Motor neuron (in vitro differentiated cells): Measurements from ENCODE around the gene ELMOD3. TPM values are rescaled to one million over a fixed set of nuclear protein-coding genes. Genes with fewer than 3 reads are reported as not detected.

Experiments used
- ATAC-seq, 8 experiments: fragments of 200-7000 bp; cut with Tn5 transposase; replicated peaks in 6 of 8; 2 replicates each; pipeline ENCODE4 v1.8.0; 2021; ENCODE audit warnings: mild to moderate bottlenecking in 8 of 8, moderate library complexity in 8 of 8
- H3K27ac ChIP-seq, 2 donors: fragments of 250-450 bp; sonication (Bioruptor Pico); 2 replicates each; pipeline ENCODE4 v1.9.0; 2021; ENCODE audit warnings: antibody characterized with exemption in 2 of 2, mild to moderate bottlenecking in 2 of 2, moderate library complexity in 1 of 2
- H3K4me1 ChIP-seq, 2 donors: fragments of 250-450 bp; sonication (Bioruptor Pico); replicated peaks in 1 of 2; 2 replicates each; pipeline ENCODE4 v1.6.1; 2021; ENCODE audit warnings: antibody characterized with exemption in 2 of 2, mild to moderate bottlenecking in 2 of 2, moderate library complexity in 1 of 2
- H3K4me3 ChIP-seq, 5 donors: fragments of 250-450 bp; sonication (Bioruptor Pico); 2 replicates each; pipeline ENCODE4 v1.9.0; 2021; ENCODE audit warnings: antibody characterized with exemption in 5 of 5, mild to moderate bottlenecking in 5 of 5, moderate library complexity in 4 of 5
- WGBS, 10 experiments: fragments of 450-650 bp; shearing (Covaris generic); methylation state at CpG; one replicate each; pipeline ENCODE4 v1.0.0; 2022; 5-methylcytosine and 5-hydroxymethylcytosine counted together
- in situ Hi-C, 9 experiments: fragments of 400-800 bp; cut with MboI; loops; one replicate each; pipeline ENCODE4 v1.15.0; 2021; ENCODE audit warnings: low sequenced_read_pairs in 9 of 9, low pct_unique_long_range_greater_than_20kb in 2 of 9; ENCODE audit not compliant: unreplicated experiment in 9 of 9
- total RNA-seq, 8 experiments: library from RNA; unstranded; fragments of 300-600 nt; gene quantifications; 2 replicates each; pipeline versions ENCODE4 v1.2.3 to v1.2.4, GENCODE V29; 2022

Gene ELMOD3
- total RNA-seq, 8 experiments from 2014 or later, result 15.4 to 21.1 (median 18.1) TPM

DNA sequence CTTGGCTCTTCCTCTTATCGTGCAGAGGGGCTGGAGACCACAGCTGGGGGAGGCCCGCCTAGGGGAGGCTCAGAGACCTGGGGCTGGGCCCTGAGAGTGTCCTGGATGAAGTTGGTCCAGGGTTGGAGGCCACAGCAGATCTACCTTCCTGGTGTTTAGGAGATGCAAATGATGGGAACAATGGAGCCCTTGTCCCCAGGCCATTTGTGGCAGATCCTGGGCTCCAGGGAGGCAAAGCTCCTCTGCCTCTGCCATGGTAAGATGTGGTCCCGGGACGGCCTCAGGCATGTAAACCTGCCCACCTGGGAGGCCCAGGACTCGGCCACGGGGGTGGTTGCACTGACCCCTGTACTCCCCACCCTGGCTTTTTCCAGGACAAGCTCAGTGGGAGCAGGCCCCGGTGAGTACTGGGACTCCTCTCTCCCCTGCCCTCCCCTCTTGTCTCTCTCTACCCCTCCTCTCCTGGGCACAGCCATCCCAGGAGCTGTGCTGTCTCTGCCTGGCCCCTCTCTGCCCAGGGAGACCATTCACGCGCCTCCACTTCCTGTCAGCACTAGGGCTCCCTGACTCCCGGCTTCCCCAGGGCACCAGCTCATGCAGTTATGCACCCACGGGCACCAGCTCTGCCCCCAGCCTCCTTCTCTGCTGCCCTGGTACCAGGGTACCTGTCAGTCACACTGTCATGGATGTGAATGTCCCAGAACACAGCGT, 74.8 kb downstream of the ELMOD3 start:
- in situ Hi-C loops, result loop anchor here in 7 of 9 experiments (10.0 to 25.0 kb wide), 3 partner anchors 108 to 125 kb away; partner anchors contain the start of gene MAT2A (in 2 of the 7)
- no peak overlapping the region for H3K4me3 ChIP-seq
- H3K4me1 ChIP-seq, result peaks cover 51 to 58% of the 10 kb centered on the region in 2 donors
- no peak for ATAC-seq
- peak overlapping the region in 1 of 2 donors; percentile 45 for H3K27ac ChIP-seq
- 60 to 86% (median 80%) methylated on average over 1 to 3 of the region's 12 CpGs; no CpG with 5 or more reads in 7 of the 10 experiments for WGBS, 10 experiments

DNA sequence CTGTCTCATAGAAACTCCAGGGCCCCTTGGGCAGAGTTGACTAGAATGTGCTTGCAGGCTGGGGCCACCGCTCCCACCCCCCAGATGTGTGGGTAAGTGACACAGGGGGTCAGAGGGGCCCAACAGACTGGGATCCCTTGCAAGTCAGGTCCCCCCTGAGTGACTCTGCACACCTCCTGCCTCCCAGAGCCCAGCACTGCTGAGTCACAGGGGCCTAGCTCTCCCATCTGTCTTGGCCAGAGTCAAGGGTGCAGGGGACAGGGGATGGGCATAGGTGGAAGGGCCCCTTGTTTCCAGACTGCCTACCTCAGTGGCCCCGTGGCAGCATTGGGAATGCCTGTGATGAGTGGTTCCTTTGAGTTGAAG, 75.3 kb downstream of the ELMOD3 start:
- WGBS, 10 experiments, result 60% methylated on average over 1 of the region's 2 CpGs; no CpG with 5 or more reads in 9 of the 10 experiments
- ATAC-seq, result no peak
- Histone ChIP-seq H3K27ac (peak overlapping the region in 1 of 2 donors; percentile 45), H3K4me3 (no peak overlapping the region), H3K4me1 (peaks cover 51 to 58% of the 10 kb centered on the region in 2 donors)
- in situ Hi-C loops, result loop anchor here in 7 of 9 experiments (10.0 to 25.0 kb wide), 3 partner anchors 107 to 125 kb away; partner anchors contain the start of gene MAT2A (in 2 of the 7)

DNA sequence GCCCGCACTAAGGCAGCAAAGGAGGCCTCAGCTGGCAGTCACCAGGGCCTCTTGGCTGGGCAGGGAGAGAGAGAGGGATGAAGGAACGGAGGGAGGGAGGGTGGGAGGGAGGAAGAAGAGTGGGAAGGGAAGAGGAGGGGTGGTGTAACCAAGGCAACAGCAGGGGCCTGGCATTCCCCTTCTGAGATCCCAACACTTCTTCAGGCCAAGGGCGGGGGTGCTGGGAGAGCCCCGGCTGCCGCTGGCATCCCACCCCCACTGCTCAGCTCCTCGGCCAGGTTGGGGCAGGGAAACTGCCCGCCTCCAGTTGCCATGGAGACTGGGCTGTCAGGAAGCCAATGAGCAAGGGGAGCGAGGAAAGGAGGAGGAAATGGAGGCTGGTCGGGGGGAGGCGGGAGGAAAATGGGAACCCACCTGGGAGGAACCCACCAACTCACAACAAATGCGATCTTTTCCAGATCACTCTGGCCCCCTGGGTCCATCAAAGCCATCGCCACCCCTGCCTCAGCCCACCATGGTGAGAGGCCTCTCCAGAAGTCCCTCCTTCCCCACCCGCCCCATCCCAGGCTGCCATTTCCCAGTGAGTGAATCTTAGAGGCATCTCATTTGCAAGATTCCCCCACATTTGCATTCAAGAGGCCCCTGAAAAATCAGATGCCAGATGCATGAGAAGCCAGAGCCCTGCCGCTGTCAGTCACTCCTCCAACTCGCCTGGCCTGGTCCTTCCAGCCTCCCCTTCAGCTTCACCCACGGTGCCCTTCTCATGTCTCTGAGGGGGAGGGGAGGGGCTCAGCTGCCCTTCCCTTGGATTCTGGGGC, 76.4 kb downstream of the ELMOD3 start:
- peak in 5 of 8 experiments; percentile 85 to 92 (median 87) for ATAC-seq
- Histone ChIP-seq H3K27ac (peak overlapping the region; percentile 73 to 90), H3K4me1 (peaks cover 51 to 58% of the 10 kb centered on the region in 2 donors), H3K4me3 (no peak overlapping the region)
- WGBS, 10 experiments, result 20 to 100% (median 23%) methylated on average over 1 to 2 of the region's 16 CpGs; no CpG with 5 or more reads in 7 of the 10 experiments
- in situ Hi-C loops, result loop anchor here in 2 of 9 experiments (25.0 kb wide), 1 partner anchor 106 kb away; the partner anchor contains the start of gene MAT2A (in 2 of the 2)

DNA sequence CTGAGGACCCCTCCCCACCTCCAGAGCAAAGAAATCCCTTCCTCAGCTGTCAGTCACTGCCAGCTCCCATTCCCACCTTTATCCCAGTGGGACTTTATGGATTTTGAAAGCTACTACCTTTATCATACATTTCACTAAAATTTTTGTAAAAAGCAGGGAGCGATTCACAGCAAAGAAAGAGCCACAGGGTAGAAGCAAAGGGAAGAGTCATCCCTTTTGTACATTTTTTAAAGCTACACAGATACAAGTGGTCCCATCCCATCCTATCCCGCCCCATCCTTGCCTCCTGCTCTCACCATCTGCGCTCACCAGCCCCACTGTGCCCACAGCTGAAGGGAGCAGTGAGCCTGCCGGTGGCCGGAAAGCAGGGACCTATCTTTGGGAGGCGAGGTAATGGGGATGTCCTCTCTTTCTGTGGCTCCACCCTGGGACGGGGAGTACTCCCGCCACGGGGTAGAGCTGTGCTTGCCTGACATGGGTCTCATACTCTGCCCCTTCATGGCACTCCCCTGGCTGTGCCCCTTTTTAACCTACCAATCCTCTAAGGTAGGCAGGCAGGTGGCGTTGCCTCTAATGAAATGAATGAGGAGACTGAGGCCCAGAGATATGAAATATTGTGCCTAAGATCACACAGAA, 77.1 kb downstream of the ELMOD3 start:
- Histone ChIP-seq H3K27ac (peak overlapping the region; percentile 73 to 90), H3K4me3 (no peak overlapping the region), H3K4me1 (peaks cover 51 to 60% of the 10 kb centered on the region in 2 donors)
- ATAC-seq, result no peak
- WGBS, 10 experiments, result 50 to 100% (median 83%) methylated on average over 1 to 10 of the region's 10 CpGs; no CpG with 5 or more reads in 1 of the 10 experiments
- in situ Hi-C loops, result loop anchor here in 2 of 9 experiments (25.0 kb wide), 1 partner anchor 106 kb away; the partner anchor contains the start of gene MAT2A (in 2 of the 2)

DNA sequence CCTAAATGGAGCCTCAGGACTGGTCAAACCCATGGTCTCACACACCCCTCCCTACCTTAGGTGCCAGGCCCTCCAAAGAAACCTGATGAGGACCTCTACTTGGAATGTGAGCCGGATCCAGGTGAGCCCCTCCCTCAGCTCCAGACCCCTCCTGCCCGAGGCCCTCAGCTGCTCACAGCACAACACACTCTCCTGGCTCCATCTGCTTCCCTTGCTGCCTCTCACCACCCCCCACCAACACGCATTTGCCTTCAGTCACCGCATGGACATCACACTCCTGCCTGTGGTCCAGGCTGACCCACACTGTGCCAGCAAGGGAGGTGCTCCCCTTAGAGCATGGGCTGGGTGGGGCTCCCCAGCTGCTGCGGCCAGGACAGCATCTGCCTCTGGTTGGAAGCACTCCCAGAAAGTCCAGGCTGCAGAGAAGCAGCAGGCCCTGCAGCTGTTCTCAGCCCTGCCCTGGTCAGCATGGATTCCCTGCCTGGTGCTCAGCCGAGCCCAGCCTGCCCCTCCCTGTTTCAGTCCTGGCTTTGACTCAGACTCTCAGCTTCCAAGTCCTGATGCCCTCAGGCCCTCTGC, 79.0 kb downstream of the ELMOD3 start:
- ATAC-seq, result peak; percentile 1 to 81 (median 10)
- Histone ChIP-seq H3K4me3 (no peak overlapping the region), H3K27ac (peak overlapping the region in 1 of 2 donors; percentile 10), H3K4me1 (peaks cover 70 to 74% of the 10 kb centered on the region in 2 donors)
- WGBS, 10 experiments, result 0 to 83% (median 0%) methylated on average over 1 to 3 of the region's 6 CpGs; no CpG with 5 or more reads in 7 of the 10 experiments
- in situ Hi-C loops, result loop anchor here in 2 of 9 experiments (25.0 kb wide), 1 partner anchor 104 kb away; the partner anchor contains the start of gene MAT2A (in 2 of the 2)

DNA sequence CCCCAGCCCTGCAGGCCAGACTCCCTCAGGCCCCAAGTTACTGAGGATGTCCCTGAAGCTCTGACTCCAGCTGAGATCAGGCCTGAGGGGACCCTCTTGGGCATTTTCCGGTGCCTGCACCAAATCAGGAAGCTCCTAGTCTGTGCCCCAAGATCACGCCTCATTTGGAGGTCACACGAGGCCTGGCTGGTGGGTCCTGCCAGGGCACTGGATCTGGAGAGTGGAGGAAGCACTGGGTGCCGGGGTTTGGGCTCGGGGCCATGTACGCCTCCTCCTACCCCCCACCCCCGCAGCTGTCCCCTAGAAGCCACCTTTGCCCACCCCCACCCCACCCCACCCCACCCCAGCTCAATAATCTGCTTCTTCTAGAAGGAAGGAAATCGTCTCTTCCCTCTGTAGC, 80.1 kb downstream of the ELMOD3 start:
- no peak for ATAC-seq
- H3K27ac ChIP-seq, result no peak overlapping the region
- no peak overlapping the region for H3K4me3 ChIP-seq
- in situ Hi-C loops, result loop anchor here in 2 of 9 experiments (25.0 kb wide), 1 partner anchor 103 kb away; the partner anchor contains the start of gene MAT2A (in 2 of the 2)
- peaks cover 69 to 71% of the 10 kb centered on the region in 2 donors for H3K4me1 ChIP-seq
- 100% methylated on average over 1 of the region's 8 CpGs; no CpG with 5 or more reads in 9 of the 10 experiments for WGBS, 10 experiments

DNA sequence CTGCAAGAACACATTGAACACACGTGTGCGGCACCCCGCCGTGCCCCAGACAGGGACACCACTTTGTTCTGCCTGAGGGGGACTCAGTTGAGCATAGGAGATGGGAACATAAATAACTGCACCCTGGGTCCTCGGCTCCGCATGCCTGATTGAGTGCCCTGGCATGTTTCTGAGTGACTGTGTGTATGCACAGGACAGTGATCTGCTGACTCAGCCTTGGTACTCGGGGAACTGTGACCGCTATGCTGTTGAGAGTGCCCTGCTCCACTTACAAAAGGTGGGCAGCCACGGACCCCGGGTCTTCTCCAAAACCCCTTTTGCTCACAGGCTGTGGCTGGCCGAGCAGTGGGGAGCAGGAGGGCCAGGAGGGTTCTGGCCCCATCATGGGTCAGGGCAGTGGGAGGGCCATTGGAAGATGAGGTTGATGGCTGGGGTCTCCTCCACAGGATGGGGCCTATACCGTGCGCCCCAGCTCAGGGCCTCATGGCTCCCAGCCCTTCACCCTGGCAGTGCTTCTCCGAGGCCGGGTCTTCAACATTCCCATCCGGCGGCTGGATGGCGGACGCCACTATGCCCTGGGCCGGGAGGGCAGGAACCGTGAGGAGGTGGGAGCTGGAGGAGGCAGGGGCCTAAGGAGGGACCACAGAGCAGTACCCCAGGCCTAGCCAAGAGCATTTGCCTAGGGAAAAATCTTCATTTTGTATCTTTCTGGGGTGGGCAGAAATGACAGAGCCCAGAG, 80.8 kb downstream of the ELMOD3 start:
- 81 to 100% (median 95%) methylated on average over 1 to 3 of the region's 21 CpGs; no CpG with 5 or more reads in 6 of the 10 experiments for WGBS, 10 experiments
- in situ Hi-C loops, result loop anchor here in 2 of 9 experiments (25.0 kb wide), 1 partner anchor 102 kb away; the partner anchor contains the start of gene MAT2A (in 2 of the 2)
- H3K4me1 ChIP-seq, result peaks cover 62 to 64% of the 10 kb centered on the region in 2 donors
- ATAC-seq, result no peak
- H3K27ac ChIP-seq, result no peak overlapping the region
- no peak overlapping the region for H3K4me3 ChIP-seq

DNA sequence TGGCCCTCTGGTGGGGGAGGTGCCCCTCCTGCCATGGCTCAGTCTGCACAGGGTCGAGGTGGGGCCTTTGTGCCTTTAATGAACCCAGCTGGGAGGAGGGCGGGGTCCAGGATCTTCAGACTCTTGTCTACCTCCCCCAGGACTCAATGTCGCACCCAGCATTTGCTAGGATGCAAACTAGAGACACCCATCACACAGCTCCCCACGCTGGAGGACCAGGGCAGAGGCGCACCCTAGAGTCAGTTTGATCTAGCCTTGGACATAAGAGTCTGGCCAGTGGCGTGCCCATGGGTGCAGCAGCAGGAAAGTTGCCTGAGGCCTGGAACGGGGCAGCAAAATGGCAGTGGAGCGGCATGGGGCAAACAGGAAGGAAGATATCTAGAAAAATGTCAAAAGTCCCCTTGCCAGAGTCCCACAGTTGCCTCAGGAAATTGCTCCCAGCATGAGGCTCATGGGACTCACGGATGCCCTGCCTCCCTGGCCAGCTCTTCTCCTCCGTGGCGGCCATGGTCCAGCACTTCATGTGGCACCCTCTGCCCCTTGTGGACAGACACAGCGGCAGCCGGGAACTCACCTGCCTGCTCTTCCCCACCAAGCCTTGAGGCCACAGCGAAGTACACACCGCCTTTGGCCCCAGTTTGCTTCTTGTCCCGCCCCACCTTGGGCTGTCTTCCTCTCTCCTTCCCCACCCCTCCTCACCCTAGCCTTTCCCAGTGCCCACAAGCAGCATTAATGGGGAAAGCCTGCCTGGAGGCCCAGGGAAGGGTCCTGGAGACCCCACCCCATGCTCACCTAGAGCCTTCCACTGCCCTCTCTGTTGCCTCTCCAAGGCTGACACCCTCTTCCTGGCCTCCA, 81.6 kb downstream of the ELMOD3 start:
- ATAC-seq, result no peak
- Histone ChIP-seq H3K27ac (no peak overlapping the region), H3K4me1 (peaks cover 54 to 56% of the 10 kb centered on the region in 2 donors), H3K4me3 (no peak overlapping the region)
- in situ Hi-C loops, result loop anchor here in 2 of 9 experiments (25.0 kb wide), 1 partner anchor 101 kb away; the partner anchor contains the start of gene MAT2A (in 2 of the 2)
- WGBS, 10 experiments, result 72 to 100% (median 89%) methylated on average over 1 to 5 of the region's 16 CpGs; no CpG with 5 or more reads in 4 of the 10 experiments

DNA sequence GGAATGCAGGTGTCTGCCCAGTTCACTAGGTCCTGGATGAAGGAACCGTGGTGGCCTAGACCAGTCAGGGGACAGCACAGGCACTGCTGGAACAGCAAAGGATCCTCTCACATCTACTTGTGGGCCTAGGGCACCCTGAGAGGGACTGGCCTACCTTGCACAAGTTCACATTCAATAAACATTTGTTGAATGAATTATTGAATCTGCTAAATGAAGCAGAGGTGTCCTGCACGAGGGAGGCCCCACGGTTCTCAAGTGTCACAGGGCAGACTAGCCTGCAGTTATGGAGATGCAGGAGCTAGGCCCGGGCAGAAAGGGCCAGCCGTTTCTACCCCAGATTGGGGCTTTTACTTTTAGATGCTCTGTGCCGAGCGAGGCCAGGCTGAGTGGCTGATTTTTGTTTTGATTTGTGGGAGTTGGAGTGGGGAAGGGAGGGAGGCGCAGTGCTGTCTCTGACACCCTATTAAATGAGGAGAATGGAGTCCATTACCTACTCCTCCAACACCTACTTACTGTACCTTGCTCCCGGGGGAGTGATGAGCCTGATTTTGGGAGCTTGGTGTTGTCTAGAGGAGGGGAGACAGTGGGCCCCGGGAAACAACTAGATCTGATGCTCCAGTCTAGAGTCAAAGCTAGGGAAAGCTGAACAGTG, 82.4 kb downstream of the ELMOD3 start:
- in situ Hi-C loops, result loop anchor here in 2 of 9 experiments (25.0 kb wide), 1 partner anchor 100 kb away; the partner anchor contains the start of gene MAT2A (in 2 of the 2)
- Histone ChIP-seq H3K27ac (peak overlapping the region; percentile 9 to 81), H3K4me3 (no peak overlapping the region), H3K4me1 (peaks cover 47 to 48% of the 10 kb centered on the region in 2 donors)
- peak in 2 of 8 experiments; percentile 3 for ATAC-seq
- 0 to 80% (median 57%) methylated on average over 1 to 4 of the region's 10 CpGs; no CpG with 5 or more reads in 3 of the 10 experiments for WGBS, 10 experiments

DNA sequence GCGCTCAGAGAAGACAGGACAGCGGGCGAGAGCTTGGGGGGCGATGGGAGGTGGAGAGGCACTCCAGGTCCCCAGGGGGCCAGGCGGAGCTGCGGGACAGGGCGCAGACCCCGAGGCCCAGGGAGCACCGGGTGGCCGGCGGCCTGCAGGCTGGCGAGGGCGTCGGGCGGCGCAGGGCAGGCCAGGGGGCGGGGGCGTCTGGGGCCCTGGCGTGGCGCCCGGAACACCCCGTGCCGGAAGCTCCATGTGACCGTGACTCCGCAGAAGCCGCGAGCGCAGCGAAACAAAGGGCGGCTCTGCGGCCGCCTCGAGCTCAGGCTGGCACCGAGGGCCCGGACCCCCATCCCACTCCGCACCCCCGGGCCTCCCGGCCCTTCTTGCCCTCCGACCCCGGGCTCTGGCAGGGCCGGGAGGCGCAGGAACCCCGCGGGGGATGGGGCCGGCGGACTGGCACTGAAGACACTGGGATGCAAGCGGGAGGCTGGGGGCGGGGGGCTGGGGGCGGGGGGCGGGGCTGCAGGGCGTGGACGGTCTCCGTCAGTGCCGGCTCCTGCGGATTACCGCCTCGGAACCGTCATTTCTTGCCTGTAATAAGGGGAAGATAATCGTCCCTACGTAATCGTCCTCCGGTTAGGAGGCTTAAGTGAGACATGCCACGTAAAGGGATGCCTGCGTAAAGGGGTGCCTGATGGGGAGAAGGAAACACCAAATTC, 83.1 kb downstream of the ELMOD3 start:
- WGBS, 10 experiments, result 80% methylated on average over 1 of the region's 64 CpGs; no CpG with 5 or more reads in 9 of the 10 experiments
- peak; percentile 36 to 84 (median 76) for ATAC-seq
- in situ Hi-C loops, result loop anchor here in 2 of 9 experiments (25.0 kb wide), 1 partner anchor 100 kb away; the partner anchor contains the start of gene MAT2A (in 2 of the 2)
- peak overlapping the region; percentile 77 to 81 for H3K27ac ChIP-seq
- peaks cover 42% of the 10 kb centered on the region in 2 donors for H3K4me1 ChIP-seq
- H3K4me3 ChIP-seq, result peak overlapping the region in 4 of 5 donors; percentile 6 to 19 (median 14)
